HG03139 (cell line): ENCODE data around the gene NABP2.
A peak's percentile ranks its signal among the peaks of the same experiment; 100 is the strongest.
"Not testable (repeated sequence)": the region's sequence is repeated elsewhere in the genome, so short reads cannot be mapped to it uniquely, and the experiment has no call there.

Experiments used
- ATAC-seq: cut with Tn5 transposase; IDR thresholded peaks from one replicate; pipeline ENCODE4 v1.9.1; 2021; ENCODE audit not compliant: unreplicated experiment

Gene NABP2

DNA sequence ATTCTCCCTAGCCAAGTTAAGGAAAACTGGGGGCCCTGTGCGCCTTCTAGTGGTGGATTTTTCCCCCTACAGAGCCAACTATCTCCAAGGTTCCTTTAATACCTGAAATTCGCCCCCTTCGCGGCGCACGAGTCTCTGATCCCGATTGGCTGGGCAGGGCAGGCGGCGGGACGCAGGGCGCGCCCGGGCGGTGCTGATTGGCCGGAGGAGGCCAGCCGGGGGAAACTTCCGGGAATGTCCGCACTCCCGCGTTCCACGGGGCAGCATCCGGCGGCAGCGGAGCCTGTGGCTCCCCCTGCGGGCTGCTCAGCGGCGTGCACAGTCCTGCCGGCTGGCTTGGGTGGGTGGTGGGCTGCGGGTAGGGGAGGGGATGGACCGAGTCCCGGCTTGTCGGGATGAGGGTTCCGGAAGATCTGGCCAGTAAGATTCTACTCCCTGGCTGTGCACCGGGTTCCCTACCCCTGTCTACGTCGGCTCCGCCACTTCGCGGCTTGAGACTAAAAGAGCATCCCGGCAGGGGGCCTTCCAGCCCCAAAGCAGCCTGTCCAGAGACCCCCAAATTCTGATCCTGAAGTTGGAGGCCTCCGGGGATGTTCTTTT lies at the start of gene NABP2:
TSS of gene NABP2 (plus strand) at position 241 of the 600 bp plus-strand sequence. CDS start 515 bp downstream, outside the sequence.
- peak; percentile 62 for ATAC-seq

DNA sequence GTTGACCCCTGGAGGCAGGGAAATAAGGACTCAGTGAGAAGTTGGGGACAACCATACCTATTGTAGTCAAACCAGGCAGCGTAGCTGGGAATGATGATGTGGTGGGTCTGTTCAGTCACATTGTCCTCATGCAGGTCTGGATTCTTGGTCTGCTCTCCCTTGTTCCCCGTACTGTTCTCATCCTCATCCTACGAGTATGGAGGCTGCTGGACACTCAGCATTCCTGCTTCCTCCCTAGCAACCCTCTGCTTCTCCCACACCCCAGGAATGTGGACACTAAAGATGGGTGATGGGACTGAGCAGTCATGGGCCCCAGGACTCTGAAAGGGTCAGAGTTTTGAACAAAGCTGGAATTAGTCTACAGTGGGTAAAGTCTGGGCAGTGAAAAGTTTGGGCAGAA lies 45.8 kb upstream of the NABP2 start:
- ATAC-seq = no peak

DNA sequence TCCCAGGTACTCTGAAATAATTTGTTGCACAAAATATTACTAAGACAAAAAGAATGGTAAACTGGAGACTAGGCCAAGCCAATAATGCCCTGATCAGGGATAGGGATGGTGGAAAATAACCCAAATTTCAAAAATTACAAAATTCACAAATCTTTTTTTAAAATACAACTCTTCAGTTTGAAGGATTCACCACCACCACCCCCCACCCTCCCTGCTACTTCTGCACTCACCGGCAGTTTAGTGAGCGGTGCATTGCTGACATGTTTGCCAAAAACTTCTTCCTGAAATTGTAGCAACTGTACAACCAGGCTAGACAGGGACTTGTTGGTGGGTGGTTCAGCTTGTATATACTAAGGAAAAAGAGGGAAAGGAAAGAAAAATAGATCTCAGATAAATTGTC lies 37.2 kb upstream of the NABP2 start:
- no peak for ATAC-seq

DNA sequence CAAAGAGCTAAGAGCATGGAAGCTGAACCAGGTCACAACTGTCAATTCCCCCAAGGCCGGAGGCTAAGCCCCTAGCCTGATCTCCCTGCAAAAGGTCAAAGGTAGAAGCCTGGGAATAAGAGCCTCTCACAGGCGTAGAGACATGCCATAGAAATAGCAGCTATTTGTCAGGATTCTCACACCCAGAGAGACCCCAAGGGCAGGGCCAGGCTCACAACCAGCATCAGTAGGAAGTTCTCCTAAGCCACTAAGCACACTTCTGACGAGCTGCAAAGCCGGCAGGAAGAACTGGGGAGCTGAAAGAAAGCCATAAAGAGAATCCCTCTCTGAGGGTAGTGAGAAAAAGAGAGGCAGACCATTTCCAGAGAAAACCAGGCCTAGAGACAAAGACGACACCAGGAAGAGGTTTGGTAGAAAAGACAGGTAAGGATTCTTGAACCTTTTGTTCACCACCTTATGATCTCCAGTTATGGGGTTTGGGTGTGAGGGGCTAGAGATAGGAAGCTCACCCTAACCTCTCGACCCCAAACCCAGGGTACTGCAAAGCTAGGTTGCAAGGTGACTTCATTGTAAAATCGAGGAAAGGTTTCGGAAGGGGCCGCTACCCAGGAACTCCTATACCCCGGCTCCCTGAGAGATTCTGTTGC lies 35.9 kb upstream of the NABP2 start:
- no peak for ATAC-seq

DNA sequence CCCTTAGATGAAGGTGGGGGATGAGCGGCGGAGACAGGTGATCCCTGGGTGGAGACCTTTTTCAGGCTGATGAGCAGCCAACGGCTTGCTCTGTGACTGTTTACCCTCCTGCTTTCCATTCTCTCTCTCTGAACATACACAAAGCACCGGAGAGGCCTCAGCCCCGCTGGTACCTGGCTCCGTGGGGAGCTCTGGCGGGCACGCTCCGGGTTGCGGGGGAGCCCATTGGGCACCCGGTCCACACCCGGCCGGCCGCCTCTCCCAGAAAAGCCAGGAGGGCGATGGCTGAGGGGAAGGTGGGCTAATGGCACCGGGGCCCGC lies 35.4 kb upstream of the NABP2 start:
- no peak for ATAC-seq

DNA sequence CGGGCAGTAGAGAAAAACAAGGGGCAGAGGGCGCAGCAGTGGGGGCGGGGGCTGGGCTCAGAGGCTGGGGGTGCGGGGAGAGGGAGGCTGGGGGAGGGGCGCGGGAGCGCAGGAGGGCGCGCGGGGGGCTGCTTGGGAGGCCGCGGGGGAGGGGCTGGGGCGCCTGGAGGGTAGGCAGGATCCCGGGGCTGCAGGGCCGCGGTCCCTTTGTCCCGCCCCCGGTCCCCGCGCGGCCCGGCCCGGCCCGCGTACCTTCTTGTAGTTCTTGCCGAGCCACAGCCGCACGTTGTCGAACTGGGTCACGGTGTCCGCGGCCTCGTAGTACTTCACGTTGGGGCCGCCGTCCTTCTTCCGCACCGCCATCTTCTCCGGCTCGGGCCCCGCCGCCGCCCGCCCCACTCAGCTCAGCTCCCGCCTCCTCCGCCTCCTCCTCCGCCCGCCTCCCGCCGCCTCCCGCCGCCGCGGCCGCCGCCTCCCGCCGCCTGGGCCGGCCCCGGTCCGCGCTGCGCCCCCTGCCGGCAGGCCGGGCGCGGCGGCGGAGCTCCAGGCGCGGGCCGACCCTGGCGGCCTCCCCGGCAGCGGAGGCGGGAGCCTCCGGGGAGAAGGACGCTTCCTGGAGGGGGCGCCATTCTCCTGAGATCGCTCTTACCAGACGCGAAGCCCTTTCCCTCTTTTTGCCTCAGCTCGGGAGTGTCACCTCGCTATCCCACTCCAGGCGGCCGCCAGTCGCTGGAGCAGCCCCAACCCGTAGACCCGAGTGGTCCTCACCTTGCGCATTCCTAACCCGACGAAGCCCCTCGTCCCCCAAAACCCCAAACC lies 34.8 kb upstream of the NABP2 start, which contains the start of gene SMARCC2:
TSS of gene SMARCC2 (minus strand) at position 385 of the 819 bp plus-strand sequence. CDS start at position 363, 22 bp downstream.
- ATAC-seq = peak; percentile 69

DNA sequence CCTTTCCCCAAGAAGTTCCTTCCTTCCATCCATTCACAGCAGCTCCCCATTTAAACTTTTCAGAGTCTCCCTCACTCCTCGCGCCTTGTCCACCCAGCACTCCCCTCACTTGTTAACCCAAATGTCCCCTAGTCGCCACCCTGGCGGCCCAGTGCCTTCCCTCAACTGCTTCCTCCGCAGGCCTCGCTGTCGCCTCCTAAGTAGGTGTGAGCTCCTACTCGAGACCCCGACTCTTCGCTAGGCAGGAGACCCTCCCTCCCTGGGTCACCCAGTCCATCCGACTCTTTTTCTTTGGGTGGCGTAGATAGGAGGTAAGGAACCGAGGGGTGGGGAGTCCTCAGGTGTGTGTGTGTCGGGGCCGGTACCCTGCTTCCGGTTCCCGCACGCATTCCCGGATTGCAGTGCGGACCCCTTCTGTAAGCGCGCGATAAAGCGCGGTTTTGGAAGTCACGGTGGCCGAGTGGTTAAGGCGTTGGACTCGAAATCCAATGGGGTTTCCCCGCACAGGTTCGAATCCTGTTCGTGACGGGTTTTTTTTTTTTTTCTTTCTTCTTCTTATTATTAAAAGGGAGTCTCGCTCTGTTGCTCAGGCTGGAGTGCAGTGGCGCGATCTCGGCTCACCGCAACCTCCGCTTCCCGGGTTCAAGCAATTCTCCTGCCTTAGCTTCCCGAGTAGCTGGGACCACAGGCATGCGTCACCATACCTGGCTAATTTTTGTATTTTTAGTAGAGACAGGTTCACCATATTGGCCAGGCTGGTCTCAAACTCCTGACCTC lies 34.0 kb upstream of the NABP2 start:
- no peak for ATAC-seq

DNA sequence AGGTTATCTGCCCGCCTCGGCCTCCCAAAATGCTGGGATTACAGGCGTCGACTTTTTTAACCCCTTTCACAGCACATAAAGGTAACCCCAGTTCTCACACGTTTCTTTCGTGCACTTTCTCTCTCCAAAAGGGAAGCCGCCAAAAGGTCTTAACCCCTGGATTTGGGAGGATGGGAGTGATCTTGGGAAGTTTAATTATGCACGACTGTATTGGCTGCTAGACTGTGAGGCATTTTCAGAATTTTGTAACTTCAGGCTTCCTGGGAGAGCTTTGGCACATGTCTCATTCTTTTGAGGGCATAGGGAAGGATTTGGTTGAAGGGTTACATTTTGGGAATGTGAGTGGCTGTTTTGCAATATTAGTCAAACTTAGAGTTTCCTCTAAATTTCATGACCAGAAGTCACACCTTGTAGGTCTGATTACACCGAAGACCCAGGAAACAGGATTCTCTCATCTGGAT lies 33.4 kb upstream of the NABP2 start:
- ATAC-seq = no peak

DNA sequence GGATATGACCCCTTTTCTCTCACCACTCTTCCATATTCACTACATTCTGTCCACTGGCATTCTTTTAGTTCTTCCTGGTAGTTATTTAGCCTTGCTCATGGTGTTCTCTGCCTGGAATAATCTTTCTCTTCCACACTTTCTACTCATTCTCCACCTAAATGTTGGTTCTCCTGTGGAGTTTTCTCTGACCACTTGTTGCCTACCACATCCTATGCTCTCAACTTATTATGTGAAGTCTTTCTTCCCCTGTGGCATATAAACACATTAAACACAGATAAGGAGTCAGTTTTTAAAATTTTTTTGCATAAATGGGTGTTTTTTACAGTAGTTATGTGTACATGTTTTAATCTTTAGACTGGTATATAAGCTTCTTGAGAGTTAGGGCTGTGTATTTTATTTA lies 31.6 kb upstream of the NABP2 start:
- ATAC-seq = no peak

DNA sequence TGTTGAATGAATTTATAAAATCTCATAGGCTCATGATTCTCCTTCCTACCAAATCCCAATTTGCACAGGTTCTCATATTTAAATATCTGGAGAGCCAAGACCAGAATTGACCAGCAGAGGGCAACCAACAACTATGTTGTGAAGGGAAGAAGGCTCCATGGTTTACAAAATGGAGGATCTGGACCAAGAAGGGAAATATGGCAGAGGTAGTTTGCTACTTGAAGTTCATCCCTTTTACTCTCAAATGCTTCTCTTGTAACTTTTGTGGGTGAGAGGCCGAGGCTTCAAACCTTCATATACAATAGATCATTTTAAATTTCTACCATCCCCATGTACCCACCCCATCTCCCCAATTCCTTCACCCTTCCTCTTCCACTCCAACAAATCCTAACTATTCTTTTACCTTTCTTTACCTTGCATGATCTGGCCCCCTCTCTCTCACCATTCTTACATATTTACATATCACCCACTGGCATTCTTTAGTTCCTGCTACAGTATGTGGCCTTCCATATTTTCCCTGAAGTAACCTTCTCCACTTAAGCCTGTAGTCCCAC lies 31.0 kb upstream of the NABP2 start:
- no peak for ATAC-seq

DNA sequence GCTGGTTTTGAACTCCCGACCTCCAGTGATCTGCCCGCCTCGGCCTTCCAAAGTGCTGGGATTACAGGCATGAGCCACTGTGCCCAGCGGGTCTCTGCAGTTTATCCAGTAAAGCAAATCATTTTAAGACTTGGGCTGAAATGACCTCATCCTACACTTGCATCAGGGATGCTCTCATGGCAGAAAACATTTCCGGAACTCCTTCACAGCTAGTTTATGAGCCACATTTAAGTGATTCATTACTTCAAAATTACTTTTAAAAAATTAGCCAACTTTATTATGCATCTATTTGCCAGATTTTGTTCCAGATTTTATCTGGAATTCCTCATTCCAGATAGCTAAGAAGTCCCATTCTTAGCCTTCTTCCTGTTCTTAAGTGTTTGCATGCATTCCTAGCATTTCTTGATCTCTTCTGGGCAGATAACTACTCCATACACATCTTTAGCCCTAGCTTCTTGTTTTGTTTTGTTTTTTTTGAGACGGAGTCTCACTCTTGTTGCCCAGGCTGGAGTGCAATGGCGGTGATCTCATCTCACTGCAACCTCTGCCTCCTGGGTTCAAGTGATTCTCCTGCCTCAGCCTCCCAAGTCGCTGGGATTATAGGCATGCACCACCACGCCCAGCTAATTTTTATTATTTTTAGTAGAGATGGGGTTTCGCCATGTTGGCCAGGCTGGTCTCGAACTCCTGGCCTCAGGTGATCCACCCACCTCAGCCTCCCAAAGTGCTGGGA lies 27.2 kb upstream of the NABP2 start:
- ATAC-seq = not testable (repeated sequence)

DNA sequence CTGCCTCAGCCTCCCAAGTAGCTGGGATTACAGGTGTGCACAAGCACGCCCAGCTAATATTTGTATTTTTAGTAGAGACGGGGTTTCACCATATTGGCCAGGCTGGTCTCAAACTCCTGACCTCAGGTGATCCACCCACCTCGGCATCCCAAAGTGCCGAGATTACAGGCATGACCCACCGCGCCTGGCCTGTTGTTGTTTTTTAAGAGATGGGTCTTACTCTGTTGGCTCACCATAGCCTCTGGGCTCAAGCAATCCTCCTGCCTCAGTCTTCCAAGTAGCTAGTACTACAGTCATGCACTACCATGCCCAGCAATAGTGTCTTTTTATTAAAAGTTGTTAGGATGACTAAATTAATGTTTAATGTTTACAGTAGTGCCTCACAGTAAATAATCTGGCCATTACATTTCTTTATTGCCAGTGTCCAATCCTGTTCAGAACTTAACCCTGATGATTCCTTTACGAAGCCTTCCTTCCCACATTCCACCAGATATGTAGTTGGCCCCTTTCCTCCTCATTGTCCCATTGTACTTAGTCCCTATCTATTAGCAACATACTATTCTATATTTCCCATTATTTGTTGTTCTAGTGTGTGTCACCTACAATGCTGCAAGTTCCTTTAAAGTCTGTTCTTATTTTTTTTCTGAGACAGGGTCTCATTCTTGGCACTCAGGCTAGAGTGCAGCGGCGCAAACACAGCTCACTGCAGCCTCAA lies 26.1 kb upstream of the NABP2 start:
- ATAC-seq = no peak

DNA sequence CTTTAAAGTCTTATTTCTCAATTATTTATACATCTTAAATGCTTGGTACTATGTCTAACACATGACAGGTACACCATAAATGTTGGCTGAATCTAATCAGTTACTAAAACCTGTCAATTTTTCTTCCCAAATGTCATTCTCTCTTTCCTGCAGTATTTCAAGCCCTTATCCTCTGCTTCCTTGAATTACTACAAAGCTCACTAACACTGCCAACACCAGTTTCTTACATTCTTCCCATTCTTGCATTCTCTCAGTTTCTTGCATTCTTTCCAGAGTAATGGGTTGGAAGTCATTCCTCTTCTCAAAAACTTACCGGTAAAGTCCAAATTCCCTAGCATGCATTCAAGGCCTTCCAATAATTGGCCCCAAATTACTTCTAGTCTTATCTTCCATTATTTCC lies 25.3 kb upstream of the NABP2 start:
- no peak for ATAC-seq

DNA sequence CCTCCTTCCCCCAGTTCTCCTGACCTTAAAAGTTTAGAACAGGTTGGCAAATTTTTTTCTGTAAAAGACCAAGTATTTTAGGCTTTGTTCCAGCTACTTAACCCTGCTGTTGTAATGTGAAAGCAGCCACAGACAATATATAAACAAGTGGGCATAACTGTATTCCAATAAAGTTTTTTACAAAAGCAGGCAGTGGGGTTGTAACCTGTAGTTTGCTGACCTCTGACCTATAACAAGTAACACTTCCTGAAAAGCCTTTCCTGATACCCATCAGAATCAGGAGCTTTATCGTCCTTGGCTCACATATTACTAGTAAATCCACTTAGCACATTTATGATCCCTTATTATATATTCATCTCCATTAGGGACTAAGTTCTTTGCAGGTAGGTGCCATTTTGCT lies 21.8 kb upstream of the NABP2 start:
- ATAC-seq = no peak

DNA sequence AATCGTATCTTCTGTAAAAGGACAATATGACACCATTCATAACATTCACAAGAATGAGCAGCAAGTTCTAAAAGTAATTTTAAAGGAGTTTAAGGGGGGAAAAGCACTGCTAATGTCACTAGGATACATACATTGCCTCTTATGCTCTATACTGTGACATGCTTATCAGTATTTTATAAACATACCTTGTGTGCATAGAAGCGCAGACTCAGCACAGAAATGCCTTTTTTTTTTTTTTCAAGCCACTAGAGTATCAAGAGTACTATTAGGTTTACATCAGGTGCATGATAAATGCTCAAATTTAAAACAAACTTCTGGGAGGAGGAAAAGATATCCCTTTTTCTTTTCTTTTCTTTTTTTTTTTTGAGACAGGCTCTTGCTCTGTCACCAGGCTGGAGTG lies 21.3 kb upstream of the NABP2 start:
- ATAC-seq = no peak

DNA sequence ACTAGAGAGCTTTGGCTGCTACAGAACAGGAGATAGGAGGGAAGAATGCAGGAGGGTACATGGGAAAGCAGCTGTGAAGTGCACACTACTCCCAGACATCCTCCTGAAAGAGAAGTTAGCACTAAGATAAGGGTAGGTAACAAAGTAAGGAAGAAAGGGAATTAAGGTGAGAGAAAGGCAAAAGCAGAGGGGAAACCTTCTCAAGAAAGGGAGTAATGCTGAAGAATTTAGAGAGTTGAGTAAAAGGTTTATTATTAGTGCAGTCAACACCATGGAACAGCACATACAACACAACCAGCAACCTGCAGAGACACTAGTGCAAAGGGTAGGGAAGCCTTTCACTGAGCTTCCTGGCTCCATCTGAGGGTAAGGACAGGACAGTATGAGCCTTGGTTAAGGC lies 19.9 kb upstream of the NABP2 start:
- no peak for ATAC-seq

DNA sequence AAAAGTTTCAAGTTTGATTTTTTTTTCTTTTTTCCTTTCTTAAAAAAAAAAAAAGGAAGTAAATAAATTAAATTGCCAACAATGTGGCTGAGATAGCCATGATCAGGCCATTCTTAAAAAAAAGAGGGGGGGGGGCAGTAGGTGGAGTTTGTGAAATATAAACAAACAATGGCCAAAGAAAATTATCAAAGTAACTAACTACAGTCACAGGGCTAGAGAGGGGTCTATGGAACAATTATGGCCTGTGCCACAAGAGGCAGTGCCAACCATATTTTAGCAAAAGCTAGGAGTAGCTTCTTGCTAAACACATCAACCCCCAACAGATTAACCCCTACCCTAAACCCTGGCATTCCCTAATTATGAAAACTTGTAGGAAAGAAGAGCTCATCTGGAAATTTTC lies 18.7 kb upstream of the NABP2 start:
- ATAC-seq = no peak

DNA sequence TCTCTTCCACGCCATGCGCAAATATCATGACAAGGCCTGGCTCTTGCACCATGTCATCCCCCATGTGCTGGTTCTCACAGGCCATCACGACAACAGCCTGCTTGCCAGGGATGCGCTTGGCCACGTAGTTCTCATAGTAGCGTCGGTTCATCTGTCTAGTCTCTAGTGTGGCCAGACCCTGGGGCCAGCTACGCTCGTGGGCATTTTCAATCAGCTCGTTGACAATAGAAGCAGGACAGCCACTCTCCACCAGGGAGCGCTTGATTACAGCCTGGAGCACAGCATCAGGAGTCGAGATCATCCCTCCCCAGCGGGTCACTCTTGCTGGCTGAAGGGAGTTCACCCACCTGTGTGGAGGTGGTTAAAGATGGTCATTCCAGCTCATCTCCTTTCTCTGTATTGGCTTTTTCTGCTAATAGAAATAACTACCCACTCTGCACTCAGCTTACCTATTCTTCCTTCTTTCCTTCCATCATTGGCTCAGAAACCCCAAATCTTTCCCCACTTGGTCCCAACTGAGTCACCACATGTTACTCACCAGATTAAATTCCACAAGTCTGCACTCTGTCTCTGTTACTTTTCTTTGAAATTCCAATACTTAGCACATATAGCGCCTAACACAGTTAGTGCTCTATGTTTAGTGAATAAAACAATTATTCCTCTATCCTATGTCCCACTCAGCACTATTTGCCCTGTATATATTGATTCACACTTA lies 17.5 kb upstream of the NABP2 start:
- ATAC-seq = no peak

DNA sequence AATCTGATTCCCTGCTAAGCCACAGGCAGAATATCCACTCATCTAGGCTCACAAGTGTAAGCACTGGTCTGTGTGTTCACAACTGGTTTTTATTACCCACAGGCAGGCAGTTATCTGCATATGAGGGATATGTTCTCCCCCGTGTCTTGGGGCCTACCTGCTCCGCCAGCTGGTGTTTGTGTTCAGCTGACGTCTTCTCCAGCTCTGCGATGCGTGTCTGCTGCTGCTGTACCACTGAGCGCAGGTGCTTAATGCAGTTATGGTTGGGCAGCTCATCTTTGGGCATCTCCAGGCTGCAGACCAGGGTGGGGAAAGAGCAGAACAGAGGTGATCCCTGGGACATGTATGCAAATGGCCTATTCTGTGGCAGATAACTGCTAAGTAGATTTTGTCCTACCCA lies 16.1 kb upstream of the NABP2 start:
- ATAC-seq = no peak
